Thoracic aorta (tissue), 2 donors: Measurements from ENCODE around the gene COMMD10. TPM values are rescaled to one million over a fixed set of nuclear protein-coding genes. Genes with fewer than 3 reads are reported as not detected.
A peak's percentile ranks its signal among the peaks of the same experiment; 100 is the strongest.

Source experiments
- ATAC-seq: fragments of 150-250 bp; one replicate; pipeline ENCODE4 v1.8.0; 2017; ENCODE audit warnings: low read depth; ENCODE audit not compliant: insufficient number of reproducible peaks, low FRiP score
- DNase-seq: peaks from one replicate; pipeline ENCODE4 v3.0.0-alpha.2; 2020; ENCODE audit warnings: low spot score
- H3K27ac ChIP-seq, 2 donors: fragments of 200-600 bp; sonication (generic); 1 replicate in 1 of 2; 2 replicates in 1 of 2; pipeline ENCODE4 v1.5.1; 2016; ENCODE audit warnings: mild to moderate bottlenecking in 2 of 2, moderate library complexity in 2 of 2
- H3K27me3 ChIP-seq: fragments of 200-600 bp; sonication (generic); replicated peaks from 2 replicates; pipeline ENCODE4 v1.6.0; 2016; ENCODE audit warnings: mild to moderate bottlenecking; ENCODE audit not compliant: insufficient read depth
- H3K36me3 ChIP-seq: fragments of 200-600 bp; sonication (generic); one replicate; pipeline ENCODE4 v1.5.1; 2016
- H3K4me1 ChIP-seq, 2 donors: fragments of 200-600 bp; sonication (generic); 1 replicate in 1 of 2; 2 replicates in 1 of 2; pipeline versions ENCODE4 v1.5.1 to v1.6.0; 2016; ENCODE audit warnings: low read depth in 2 of 2, mild to moderate bottlenecking in 1 of 2; ENCODE audit not compliant: control insufficient read depth in 1 of 2
- H3K4me3 ChIP-seq: fragments of 200-600 bp; sonication (generic); 2 replicates; pipeline ENCODE4 v1.5.1; 2016; ENCODE audit warnings: mild to moderate bottlenecking
- H3K9me3 ChIP-seq: fragments of 200-600 bp; sonication (generic); 2 replicates; pipeline ENCODE4 v1.5.1; 2016
- CTCF ChIP-seq: fragments of 200-600 bp; sonication (generic); IDR thresholded peaks from one replicate; pipeline ENCODE4 v1.5.1; 2019; ENCODE audit warnings: antibody characterized with exemption
- total RNA-seq, 2 donors: library from RNA; depleted of rRNA; stranded (reverse); fragments of >200 nt; gene quantifications; one replicate each; pipeline versions ENCODE4 v1.1.0 to v1.2.3, GENCODE V29; 2016

COMMD10 gene
- total RNA-seq, 2 donors from 2014 or later, result 12.6 to 21.6 TPM

GRCh38 chr5:116130976-116131375, 46.2 kb downstream of the COMMD10 start:
- no peaks in the 10 kb centered on the region for H3K4me1 ChIP-seq
- TF ChIP-seq CTCF, result no peak
- no peak overlapping the region for H3K27ac ChIP-seq

GRCh38 chr5:116133281-116133680, 48.5 kb downstream of the COMMD10 start:
- TF ChIP-seq CTCF, result no peak
- Histone ChIP-seq H3K27me3 (no peaks in the 10 kb centered on the region), H3K4me3 (no peak overlapping the region), H3K4me1 (no peaks in the 10 kb centered on the region), H3K36me3 (no peaks in the 10 kb centered on the region), H3K27ac (no peak overlapping the region), H3K9me3 (no peaks in the 10 kb centered on the region)
- no peak for ATAC-seq
- DNase-seq, result no peak

More at GRCh38 chr5:116130976-116131375, 46.2 kb downstream of the COMMD10 start:
- Histone ChIP-seq H3K4me3 (no peak overlapping the region), H3K27me3 (no peaks in the 10 kb centered on the region), H3K9me3 (no peaks in the 10 kb centered on the region), H3K36me3 (no peaks in the 10 kb centered on the region)
- ATAC-seq (no peak), DNase-seq (no peak)

- H3K36me3 ChIP-seq, result no peaks in the 10 kb centered on the region
- H3K9me3 ChIP-seq, result no peaks in the 10 kb centered on the region
- H3K4me3 ChIP-seq, result no peak overlapping the region
- no peaks in the 10 kb centered on the region for H3K27me3 ChIP-seq
- DNase-seq, result no peak
- ATAC-seq, result no peak
- no peak for TF ChIP-seq CTCF
- no peaks in the 10 kb centered on the region for H3K4me1 ChIP-seq
- H3K27ac ChIP-seq, result no peak overlapping the region
These were observed 50.5 kb downstream of the COMMD10 start for GRCh38 chr5:116135344-116135743.

- Histone ChIP-seq H3K27me3 (no peaks in the 10 kb centered on the region), H3K27ac (no peak overlapping the region), H3K36me3 (no peaks in the 10 kb centered on the region), H3K9me3 (no peaks in the 10 kb centered on the region), H3K4me3 (no peak overlapping the region), H3K4me1 (no peaks in the 10 kb centered on the region)
- ATAC-seq (peak; percentile 20), DNase-seq (no peak)
- peak; percentile 67 for TF ChIP-seq CTCF
These were observed 52.9 kb downstream of the COMMD10 start for GRCh38 chr5:116137544-116138378.

- no peak for DNase-seq
- ATAC-seq, result no peak
- H3K4me1 ChIP-seq, result no peaks in the 10 kb centered on the region
- no peaks in the 10 kb centered on the region for H3K27me3 ChIP-seq
- no peaks in the 10 kb centered on the region for H3K36me3 ChIP-seq
- no peak overlapping the region for H3K4me3 ChIP-seq
- no peak overlapping the region for H3K27ac ChIP-seq
- H3K9me3 ChIP-seq, result no peaks in the 10 kb centered on the region
- no peak for TF ChIP-seq CTCF
These were observed 57.7 kb downstream of the COMMD10 start for GRCh38 chr5:116142495-116142894.
